Neutrophil (primary cell): ENCODE measurements around the gene MX1.

ENCODE experiments used
- H3K27ac ChIP-seq: fragments of 200-600 bp; sonication (generic); 2 replicates; pipeline ENCODE4 v1.5.1; 2016; ENCODE audit warnings: mild to moderate bottlenecking, moderate library complexity
- H3K27me3 ChIP-seq: fragments of 200-600 bp; sonication (generic); 2 replicates; pipeline ENCODE4 v1.6.0; 2016; ENCODE audit warnings: mild to moderate bottlenecking
- H3K36me3 ChIP-seq: fragments of 200-600 bp; sonication (generic); 2 replicates; pipeline ENCODE4 v1.5.1; 2017
- H3K4me1 ChIP-seq, 2 experiments: fragments of 200-600 bp in 1 of 2; sonication (generic) in 1 of 2; 1 replicate in 1 of 2; 2 replicates in 1 of 2; pipeline versions ENCODE4 v1.5.1 to v1.6.1; 2013 to 2016; ENCODE audit warnings: low read depth in 1 of 2, low read length in 1 of 2, mild to moderate bottlenecking in 1 of 2, moderate library complexity in 1 of 2; ENCODE audit not compliant: control insufficient read depth in 1 of 2, insufficient read depth in 1 of 2
- H3K4me3 ChIP-seq, 2 experiments: fragments of 200-600 bp in 1 of 2; sonication (generic) in 1 of 2; 1 replicate in 1 of 2; 2 replicates in 1 of 2; pipeline ENCODE4 v1.5.1; 2013 to 2016; ENCODE audit warnings: low read depth in 1 of 2, low read length in 1 of 2, mild to moderate bottlenecking in 1 of 2, moderate library complexity in 1 of 2
- H3K9me3 ChIP-seq: fragments of 200-600 bp; sonication (generic); 2 replicates; pipeline ENCODE4 v1.5.1; 2016
- CTCF ChIP-seq: fragments of 200-600 bp; sonication (generic); IDR thresholded peaks from 2 replicates; pipeline ENCODE4 v1.5.1; 2016; ENCODE audit warnings: antibody characterized with exemption

The MX1 gene

GRCh38 chr21:41478319-41479177 lies 52.5 kb downstream of the MX1 start:
- Histone ChIP-seq H3K27me3 (peaks cover 45% of the 10 kb centered on the region), H3K27ac (no peak overlapping the region), H3K36me3 (no peaks in the 10 kb centered on the region), H3K4me3 (no peak overlapping the region), H3K4me1 (no peaks in the 10 kb centered on the region), H3K9me3 (no peaks in the 10 kb centered on the region)
- TF ChIP-seq CTCF, result no peak

- H3K36me3 ChIP-seq, result no peaks in the 10 kb centered on the region
- H3K9me3 ChIP-seq, result no peaks in the 10 kb centered on the region
- H3K27ac ChIP-seq, result no peak overlapping the region
- no peak for TF ChIP-seq CTCF
- H3K4me1 ChIP-seq, result no peaks in the 10 kb centered on the region
- H3K4me3 ChIP-seq, result no peak overlapping the region
- H3K27me3 ChIP-seq, result peaks cover 51% of the 10 kb centered on the region
Observed at GRCh38 chr21:41479686-41480085, 53.6 kb downstream of the MX1 start.

GRCh38 chr21:41480086-41480690 lies 54.1 kb downstream of the MX1 start:
- H3K27ac ChIP-seq, result no peak overlapping the region
- H3K27me3 ChIP-seq, result peaks cover 51% of the 10 kb centered on the region
- H3K36me3 ChIP-seq, result no peaks in the 10 kb centered on the region
- H3K9me3 ChIP-seq, result no peaks in the 10 kb centered on the region
- H3K4me3 ChIP-seq, result no peak overlapping the region
- no peak for TF ChIP-seq CTCF
- H3K4me1 ChIP-seq, result no peaks in the 10 kb centered on the region

- no peak for TF ChIP-seq CTCF
- H3K4me1 ChIP-seq, result no peaks in the 10 kb centered on the region
- peaks cover 46% of the 10 kb centered on the region for H3K27me3 ChIP-seq
- no peak overlapping the region for H3K27ac ChIP-seq
- no peaks in the 10 kb centered on the region for H3K36me3 ChIP-seq
- H3K4me3 ChIP-seq, result no peak overlapping the region
- no peaks in the 10 kb centered on the region for H3K9me3 ChIP-seq
Observed at GRCh38 chr21:41481191-41481590, 55.2 kb downstream of the MX1 start.

GRCh38 chr21:41482301-41482700 lies 56.3 kb downstream of the MX1 start:
- no peaks in the 10 kb centered on the region for H3K9me3 ChIP-seq
- H3K4me1 ChIP-seq, result no peaks in the 10 kb centered on the region
- no peaks in the 10 kb centered on the region for H3K36me3 ChIP-seq
- no peak overlapping the region for H3K4me3 ChIP-seq
- H3K27me3 ChIP-seq, result peaks cover 38% of the 10 kb centered on the region
- no peak for TF ChIP-seq CTCF
- no peak overlapping the region for H3K27ac ChIP-seq
